Memory B cell (primary cell): Measurements from ENCODE around the gene MAD2L2.

Experiments
- ATAC-seq: fragments of 150-1000 bp; cut with Tn5 transposase; 2 replicates; pipeline ENCODE4 v1.10.0; 2021; ENCODE audit warnings: low read depth, mild to moderate bottlenecking, moderate library complexity
- DNase-seq, 2 donors: peaks; one replicate each; pipeline ENCODE4 v3.0.0; 2022; ENCODE audit warnings: low spot score in 2 of 2
- H3K27ac Mint-ChIP-seq: one replicate; pipeline ENCODE4 v1.8.0; 2022; ENCODE audit warnings: mild to moderate bottlenecking, moderate library complexity, mixed read lengths
- H3K27me3 Mint-ChIP-seq: one replicate; pipeline ENCODE4 v1.8.0; 2022; ENCODE audit warnings: mixed read lengths
- H3K36me3 Mint-ChIP-seq: one replicate; pipeline ENCODE4 v1.8.0; 2022; ENCODE audit warnings: mild to moderate bottlenecking, mixed read lengths
- H3K4me1 Mint-ChIP-seq: one replicate; pipeline ENCODE4 v1.8.0; 2022; ENCODE audit warnings: mixed read lengths
- H3K4me3 Mint-ChIP-seq: one replicate; pipeline ENCODE4 v1.8.0; 2022; ENCODE audit warnings: mild to moderate bottlenecking, moderate library complexity, mixed read lengths
- H3K9me3 Mint-ChIP-seq: one replicate; pipeline ENCODE4 v1.8.0; 2022; ENCODE audit warnings: mixed read lengths

The MAD2L2 gene

DNA sequence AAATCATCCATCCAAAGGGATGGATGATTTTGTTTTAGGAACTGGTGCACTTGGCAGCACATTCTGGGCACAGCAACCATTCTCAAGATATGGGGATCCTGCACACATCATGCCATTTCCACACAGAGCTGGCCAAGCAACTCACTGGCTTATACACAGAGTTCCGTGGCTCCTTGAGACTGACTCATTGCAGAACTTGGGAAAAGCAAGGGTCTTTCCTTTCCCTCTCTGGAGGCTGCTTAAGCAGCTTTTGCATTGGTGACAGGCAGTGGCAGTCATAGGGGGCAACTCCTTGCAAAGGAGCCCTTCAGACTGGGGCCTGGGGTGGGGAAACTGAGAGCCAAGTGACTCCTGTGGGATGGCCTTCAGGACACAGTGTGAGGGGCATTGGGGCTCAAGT, 1.9 kb upstream of the MAD2L2 start:
- DNase-seq (no peak), ATAC-seq (no peak)
- Mint-ChIP-seq H3K36me3 (no peaks in the 10 kb centered on the region), H3K27ac (no peak overlapping the region), H3K4me3 (no peak overlapping the region), H3K27me3 (peaks cover 6% of the 10 kb centered on the region), H3K9me3 (no peaks in the 10 kb centered on the region), H3K4me1 (peaks cover 11% of the 10 kb centered on the region)

- ATAC-seq, result no peak
- DNase-seq, result no peak
- Mint-ChIP-seq H3K4me1 (peaks cover 11% of the 10 kb centered on the region), H3K27ac (no peak overlapping the region), H3K9me3 (no peaks in the 10 kb centered on the region), H3K4me3 (peak overlapping the region; percentile 49), H3K36me3 (no peaks in the 10 kb centered on the region), H3K27me3 (peaks cover 4% of the 10 kb centered on the region)
Observed at GRCh38 chr1:11682287-11682771, 1.4 kb upstream of the MAD2L2 start.

DNA sequence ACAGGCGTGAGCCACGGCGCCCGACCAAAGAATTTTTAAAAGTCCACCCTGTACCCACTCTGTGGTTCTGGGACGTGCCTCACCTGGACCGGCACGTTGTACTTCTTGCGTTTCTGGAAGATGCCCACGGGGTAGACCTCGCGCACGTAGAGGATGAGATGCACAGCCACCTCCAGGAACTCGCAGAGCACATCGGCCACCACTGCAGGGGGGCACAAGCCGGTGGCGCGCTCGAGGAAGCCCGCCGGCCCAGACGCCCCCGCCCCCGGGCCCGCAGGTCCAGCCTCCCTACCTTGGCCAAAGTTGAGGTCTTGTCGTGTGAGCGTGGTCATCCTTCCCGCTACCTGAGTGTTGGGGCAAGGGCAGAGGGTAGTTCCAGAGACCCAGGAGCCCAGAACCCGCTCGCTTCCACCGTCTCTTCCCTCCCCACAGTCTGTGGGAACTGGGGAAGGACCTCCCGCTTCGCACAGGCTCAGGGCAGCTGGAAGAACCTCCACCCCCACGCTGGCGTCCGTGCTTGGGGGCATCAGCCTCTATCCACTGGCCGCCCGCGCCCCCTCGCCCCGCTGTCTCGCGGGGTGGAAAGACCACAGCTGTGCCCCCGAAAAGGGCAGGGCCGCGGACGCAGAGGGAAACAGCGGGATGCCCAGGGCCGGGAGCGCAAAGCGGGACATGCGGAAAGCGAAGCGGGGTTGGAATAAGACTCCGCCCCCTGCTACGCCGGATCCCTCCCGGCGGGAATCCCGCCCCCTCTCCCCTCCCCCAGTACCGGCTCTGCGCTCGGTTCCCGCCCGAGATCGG, 478 bp downstream of the MAD2L2 start:
- no peaks in the 10 kb centered on the region for H3K9me3 Mint-ChIP-seq
- peaks cover 3% of the 10 kb centered on the region for H3K36me3 Mint-ChIP-seq
- peak overlapping the region; percentile 98 for H3K4me3 Mint-ChIP-seq
- no peak overlapping the region for H3K27ac Mint-ChIP-seq
- H3K4me1 Mint-ChIP-seq, result peaks cover 11% of the 10 kb centered on the region
- H3K27me3 Mint-ChIP-seq, result no peaks in the 10 kb centered on the region
- DNase-seq, result no peak
- ATAC-seq, result peak; percentile 4

DNA sequence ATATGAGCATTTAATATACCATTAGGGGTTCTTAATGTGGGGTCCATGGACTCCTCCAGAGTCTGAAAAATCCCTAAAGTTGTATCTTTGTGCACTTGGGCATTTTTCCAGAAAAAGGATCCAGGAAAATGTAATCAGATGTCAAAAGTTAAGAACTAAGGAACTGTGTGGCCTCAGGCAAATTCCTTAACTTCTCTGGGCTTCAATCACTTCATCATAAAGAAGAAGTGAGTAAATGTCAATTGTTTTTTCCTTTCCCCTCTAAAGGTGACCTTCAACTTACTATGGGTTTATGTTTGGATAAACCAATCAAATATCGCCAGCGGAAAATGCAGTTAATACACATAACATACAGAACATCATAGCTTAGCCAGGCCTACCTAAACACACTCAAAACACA, 2.5 kb downstream of the MAD2L2 start:
- H3K4me3 Mint-ChIP-seq, result no peak overlapping the region
- no peaks in the 10 kb centered on the region for H3K27me3 Mint-ChIP-seq
- peaks cover 8% of the 10 kb centered on the region for H3K4me1 Mint-ChIP-seq
- H3K36me3 Mint-ChIP-seq, result peaks cover 5% of the 10 kb centered on the region
- ATAC-seq (no peak), DNase-seq (no peak)
- H3K27ac Mint-ChIP-seq, result no peak overlapping the region
- H3K9me3 Mint-ChIP-seq, result no peaks in the 10 kb centered on the region

- H3K4me3 Mint-ChIP-seq, result no peak overlapping the region
- H3K27ac Mint-ChIP-seq, result no peak overlapping the region
- peaks cover 7% of the 10 kb centered on the region for H3K36me3 Mint-ChIP-seq
- ATAC-seq (no peak), DNase-seq (no peak)
- H3K9me3 Mint-ChIP-seq, result no peaks in the 10 kb centered on the region
- peaks cover 6% of the 10 kb centered on the region for H3K4me1 Mint-ChIP-seq
- H3K27me3 Mint-ChIP-seq, result no peaks in the 10 kb centered on the region
Observed at GRCh38 chr1:11676386-11677103, 4.4 kb downstream of the MAD2L2 start.

GRCh38 chr1:11675325-11675724, 5.6 kb downstream of the MAD2L2 start:
- Mint-ChIP-seq H3K4me1 (peaks cover 10% of the 10 kb centered on the region), H3K36me3 (peaks cover 7% of the 10 kb centered on the region), H3K27me3 (no peaks in the 10 kb centered on the region), H3K9me3 (no peaks in the 10 kb centered on the region), H3K27ac (no peak overlapping the region), H3K4me3 (no peak overlapping the region)
- DNase-seq (no peak), ATAC-seq (no peak)

DNA sequence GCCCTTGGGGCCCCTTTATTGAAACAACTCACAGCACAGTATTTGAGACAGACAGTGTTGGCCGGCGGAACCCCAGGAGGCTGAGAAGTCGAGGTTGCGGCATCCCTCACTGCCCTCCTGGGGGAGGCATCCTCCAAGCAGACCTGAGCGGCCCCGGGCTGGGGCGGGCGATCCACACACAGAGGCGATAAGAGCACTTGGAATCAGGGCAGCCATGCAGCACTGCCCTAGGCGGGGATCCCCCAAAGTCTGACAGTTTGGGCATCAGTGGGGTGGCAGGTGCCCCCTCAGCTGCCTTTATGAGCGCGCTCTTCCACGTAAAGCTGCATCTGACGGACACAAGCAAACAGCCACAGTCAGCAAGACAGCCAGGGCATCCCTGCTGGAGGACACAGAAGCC, 6.5 kb downstream of the MAD2L2 start:
- ATAC-seq (no peak), DNase-seq (no peak)
- H3K9me3 Mint-ChIP-seq, result no peaks in the 10 kb centered on the region
- H3K4me1 Mint-ChIP-seq, result peaks cover 8% of the 10 kb centered on the region
- H3K36me3 Mint-ChIP-seq, result peaks cover 10% of the 10 kb centered on the region
- H3K27ac Mint-ChIP-seq, result no peak overlapping the region
- H3K4me3 Mint-ChIP-seq, result no peak overlapping the region
- H3K27me3 Mint-ChIP-seq, result no peaks in the 10 kb centered on the region

GRCh38 chr1:11673089-11673769, 7.7 kb downstream of the MAD2L2 start:
- Mint-ChIP-seq H3K36me3 (peaks cover 12% of the 10 kb centered on the region), H3K27me3 (no peaks in the 10 kb centered on the region), H3K9me3 (no peaks in the 10 kb centered on the region), H3K4me1 (peaks cover 4% of the 10 kb centered on the region), H3K27ac (no peak overlapping the region), H3K4me3 (no peak overlapping the region)
- no peak for ATAC-seq
- DNase-seq, result no peak

GRCh38 chr1:11671544-11672286, 9.2 kb downstream of the MAD2L2 start:
- H3K4me1 Mint-ChIP-seq, result peaks cover 4% of the 10 kb centered on the region
- DNase-seq (no peak), ATAC-seq (no peak)
- H3K36me3 Mint-ChIP-seq, result peaks cover 12% of the 10 kb centered on the region
- H3K9me3 Mint-ChIP-seq, result no peaks in the 10 kb centered on the region
- no peak overlapping the region for H3K4me3 Mint-ChIP-seq
- H3K27ac Mint-ChIP-seq, result peak overlapping the region; percentile 54
- H3K27me3 Mint-ChIP-seq, result no peaks in the 10 kb centered on the region

DNA sequence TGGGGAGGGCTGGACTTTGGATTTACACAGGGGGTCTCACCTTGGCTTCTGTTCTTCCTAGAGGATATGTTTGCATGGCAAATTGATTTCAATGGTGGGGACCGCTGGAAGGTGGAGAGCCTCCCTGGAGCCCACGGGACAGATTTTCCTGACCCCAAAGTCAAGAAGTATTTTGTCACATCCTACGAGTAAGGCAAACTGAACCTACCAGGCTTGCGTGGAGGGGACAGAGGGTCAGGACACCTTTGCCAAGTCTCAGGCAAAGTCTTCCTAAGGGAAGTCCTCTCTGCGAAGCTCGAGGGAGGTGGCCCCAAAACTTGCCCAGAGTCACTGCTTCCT, 9.8 kb downstream of the MAD2L2 start:
- H3K4me1 Mint-ChIP-seq, result peaks cover 4% of the 10 kb centered on the region
- H3K27ac Mint-ChIP-seq, result peak overlapping the region; percentile 54
- no peak overlapping the region for H3K4me3 Mint-ChIP-seq
- peaks cover 12% of the 10 kb centered on the region for H3K36me3 Mint-ChIP-seq
- ATAC-seq, result no peak
- no peaks in the 10 kb centered on the region for H3K27me3 Mint-ChIP-seq
- H3K9me3 Mint-ChIP-seq, result no peaks in the 10 kb centered on the region
- no peak for DNase-seq

- no peaks in the 10 kb centered on the region for H3K27me3 Mint-ChIP-seq
- DNase-seq, result no peak
- no peak overlapping the region for H3K4me3 Mint-ChIP-seq
- H3K36me3 Mint-ChIP-seq, result peaks cover 12% of the 10 kb centered on the region
- peak; percentile 61 for ATAC-seq
- H3K4me1 Mint-ChIP-seq, result peaks cover 4% of the 10 kb centered on the region
- peak overlapping the region; percentile 54 for H3K27ac Mint-ChIP-seq
- H3K9me3 Mint-ChIP-seq, result no peaks in the 10 kb centered on the region
Observed at GRCh38 chr1:11670747-11671146, 10.2 kb downstream of the MAD2L2 start.

DNA sequence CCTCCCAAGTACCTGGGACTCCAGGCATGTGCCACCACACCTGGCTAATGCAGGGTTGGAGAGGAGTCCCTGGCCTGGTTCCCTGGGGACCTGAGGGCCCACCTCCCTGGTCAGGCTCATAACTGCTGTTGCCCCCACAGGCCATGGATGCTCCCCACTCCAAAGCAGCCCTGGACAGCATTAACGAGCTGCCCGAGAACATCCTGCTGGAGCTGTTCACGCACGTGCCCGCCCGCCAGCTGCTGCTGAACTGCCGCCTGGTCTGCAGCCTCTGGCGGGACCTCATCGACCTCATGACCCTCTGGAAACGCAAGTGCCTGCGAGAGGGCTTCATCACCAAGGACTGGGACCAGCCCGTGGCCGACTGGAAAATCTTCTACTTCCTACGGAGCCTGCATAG, 12.4 kb downstream of the MAD2L2 start:
- no peaks in the 10 kb centered on the region for H3K27me3 Mint-ChIP-seq
- peaks cover 4% of the 10 kb centered on the region for H3K4me1 Mint-ChIP-seq
- peaks cover 8% of the 10 kb centered on the region for H3K36me3 Mint-ChIP-seq
- H3K4me3 Mint-ChIP-seq, result no peak overlapping the region
- no peaks in the 10 kb centered on the region for H3K9me3 Mint-ChIP-seq
- no peak for DNase-seq
- H3K27ac Mint-ChIP-seq, result peak overlapping the region; percentile 15
- no peak for ATAC-seq

- no peak overlapping the region for H3K27ac Mint-ChIP-seq
- no peaks in the 10 kb centered on the region for H3K27me3 Mint-ChIP-seq
- H3K4me1 Mint-ChIP-seq, result no peaks in the 10 kb centered on the region
- peak overlapping the region; percentile 79 for H3K4me3 Mint-ChIP-seq
- H3K36me3 Mint-ChIP-seq, result peaks cover 8% of the 10 kb centered on the region
- ATAC-seq (peak; percentile 51), DNase-seq (peak; percentile 35 to 52)
- H3K9me3 Mint-ChIP-seq, result no peaks in the 10 kb centered on the region
Observed at GRCh38 chr1:11664336-11665065, 16.4 kb downstream of the MAD2L2 start.
